Fibroblast of lung (primary cell): ENCODE results near the gene GDF15. TPM values are rescaled to one million over a fixed set of nuclear protein-coding genes. Genes with fewer than 3 reads are reported as not detected.
"Not testable (repeated sequence)": the region's sequence is repeated elsewhere in the genome, so short reads cannot be mapped to it uniquely, and the experiment has no call there.

Experiments
- DNase-seq, 2 donors: peaks; one replicate each; pipeline versions ENCODE4 v3.0.0 to v3.0.0-alpha.2; 2010; ENCODE audit warnings: low read depth in 2 of 2
- H2AFZ ChIP-seq: 2 replicates; pipeline ENCODE4 v1.5.1; 2012; ENCODE audit warnings: low read length, control low read depth, inconsistent platforms
- H3K27ac ChIP-seq: 2 replicates; pipeline ENCODE4 v1.5.1; 2011; ENCODE audit warnings: low read length, control low read depth; ENCODE audit not compliant: insufficient read depth
- H3K27me3 ChIP-seq: 2 replicates; pipeline ENCODE4 v1.5.1; 2011; ENCODE audit warnings: mild to moderate bottlenecking, low read length; ENCODE audit not compliant: control insufficient read depth, insufficient read depth
- H3K36me3 ChIP-seq: 2 replicates; pipeline ENCODE4 v1.5.1; 2011; ENCODE audit warnings: low read length; ENCODE audit not compliant: control insufficient read depth, insufficient read depth
- H3K4me1 ChIP-seq: 2 replicates; pipeline ENCODE4 v1.5.1; 2011; ENCODE audit warnings: low read length; ENCODE audit not compliant: control insufficient read depth, insufficient read depth; ENCODE audit errors: extremely low read depth
- H3K4me2 ChIP-seq: 2 replicates; pipeline ENCODE4 v1.5.1; 2011; ENCODE audit warnings: low read length, control low read depth; ENCODE audit not compliant: insufficient read depth; ENCODE audit errors: extremely low read depth
- H3K4me3 ChIP-seq, 4 experiments: fragments of 200-600 bp in 1 of 4; sonication (generic) in 1 of 4; replicated peaks in 1 of 4; 2 replicates each; pipeline ENCODE4 v1.5.1; 2011 to 2016; ENCODE audit warnings: low read length in 4 of 4, low read depth in 3 of 4, mild to moderate bottlenecking in 3 of 4, control low read depth in 2 of 4, inconsistent platforms in 1 of 4, mixed read lengths in 1 of 4; ENCODE audit not compliant: insufficient read depth in 1 of 4; ENCODE audit errors: control extremely low read depth in 1 of 4
- H3K79me2 ChIP-seq: 2 replicates; pipeline ENCODE4 v1.5.1; 2012; ENCODE audit warnings: mild to moderate bottlenecking, low read length, inconsistent platforms; ENCODE audit not compliant: control insufficient read depth, insufficient read depth
- H3K9ac ChIP-seq: 2 replicates; pipeline ENCODE4 v1.5.1; 2011; ENCODE audit warnings: mild to moderate bottlenecking, low read length, control low read depth; ENCODE audit not compliant: insufficient read depth
- H3K9me3 ChIP-seq: 2 replicates; pipeline ENCODE4 v1.5.1; 2012; ENCODE audit warnings: low read depth, low read length; ENCODE audit not compliant: control insufficient read depth, insufficient read depth
- H4K20me1 ChIP-seq: 2 replicates; pipeline ENCODE4 v1.5.1; 2011; ENCODE audit warnings: low read length; ENCODE audit not compliant: control insufficient read depth, insufficient read depth; ENCODE audit errors: extremely low read depth
- CTCF ChIP-seq, 2 donors: IDR thresholded peaks in 1 of 2; conservative IDR thresholded peaks in 1 of 2; 1 replicate in 1 of 2; 2 replicates in 1 of 2; pipeline ENCODE4 v1.5.1; 2011 to 2012; ENCODE audit warnings: low read length in 2 of 2, control low read depth in 1 of 2, inconsistent platforms in 1 of 2, low read depth in 1 of 2, mild to moderate bottlenecking in 1 of 2
- EZH2 ChIP-seq: IDR thresholded peaks from 2 replicates; pipeline ENCODE4 v1.5.1; 2012; ENCODE audit warnings: low read length, control low read depth, mild to moderate bottlenecking; ENCODE audit errors: missing control alignments
- polyA plus RNA-seq, 2 donors: library from polyadenylated mRNA; depleted of rRNA in 1 of 2; stranded (reverse) in 1 of 2; unstranded in 1 of 2; fragments of >200 nt; gene quantifications; 2 replicates each; pipeline ENCODE4 v1.2.1, GENCODE V29; 2011 to 2012; ENCODE audit warnings: missing spikeins in 1 of 2
- total RNA-seq: library from RNA; depleted of rRNA; stranded (reverse); fragments of >200 nt; gene quantifications from 2 replicates; pipeline ENCODE4 v1.2.1, GENCODE V29; 2014

The GDF15 gene
- total and polyA plus RNA-seq, 2 donors (not counting 1 experiment from before 2014, with no cell fraction given), result 8.6 to 140 TPM

GRCh38 chr19:18380843-18381242 lies 5.1 kb upstream of the GDF15 start:
- H3K9ac ChIP-seq, result no peak overlapping the region
- H3K9me3 ChIP-seq, result no peaks in the 10 kb centered on the region
- H3K4me3 ChIP-seq, result no peak overlapping the region
- H3K4me1 ChIP-seq, result peaks cover 9% of the 10 kb centered on the region
- peak overlapping the region; percentile 59 for H3K27ac ChIP-seq
- H2AFZ ChIP-seq, result no peak overlapping the region
- H4K20me1 ChIP-seq, result no peaks in the 10 kb centered on the region
- H3K4me2 ChIP-seq, result no peak overlapping the region
- no peaks in the 10 kb centered on the region for H3K27me3 ChIP-seq
- TF ChIP-seq CTCF (conservative IDR thresholded peaks at IDR 0.05 in 1 of 2, IDR thresholded peaks at IDR 0.05 in 1 of 2; ENCODE audit: low read depth in 1 of 2, low read length in 2 of 2) (no peak), EZH2 (no peak)
- DNase-seq, result no peak
- H3K79me2 ChIP-seq, result no peaks in the 10 kb centered on the region
- H3K36me3 ChIP-seq, result no peaks in the 10 kb centered on the region

- H3K4me3 ChIP-seq, H3K9ac ChIP-seq, H3K9me3 ChIP-seq: not testable (repeated sequence)
Observed at GRCh38 chr19:18383622-18384021, 2.3 kb upstream of the GDF15 start.

GRCh38 chr19:18384775-18385174 lies 1.2 kb upstream of the GDF15 start:
- Histone ChIP-seq H3K4me3 (no peak overlapping the region), H3K9ac (no peak overlapping the region), H4K20me1 (no peaks in the 10 kb centered on the region), H3K79me2 (peaks cover 4% of the 10 kb centered on the region), H3K36me3 (peaks cover 2% of the 10 kb centered on the region), H3K27ac (no peak overlapping the region), H3K27me3 (no peaks in the 10 kb centered on the region), H3K4me1 (peaks cover 8% of the 10 kb centered on the region), H3K9me3 (no peaks in the 10 kb centered on the region), H3K4me2 (no peak overlapping the region), H2AFZ (no peak overlapping the region)
- DNase-seq, result no peak
- TF ChIP-seq CTCF (conservative IDR thresholded peaks at IDR 0.05 in 1 of 2, IDR thresholded peaks at IDR 0.05 in 1 of 2; ENCODE audit: low read depth in 1 of 2, low read length in 2 of 2), result no peak
- TF ChIP-seq EZH2, result no peak

More at GRCh38 chr19:18383622-18384021, 2.3 kb upstream of the GDF15 start:
- H4K20me1 ChIP-seq, H2AFZ ChIP-seq, H3K36me3 ChIP-seq, DNase-seq, H3K27ac ChIP-seq, H3K4me2 ChIP-seq, H3K79me2 ChIP-seq, H3K27me3 ChIP-seq: not testable (repeated sequence)
- H3K4me1 ChIP-seq, result peaks cover 10% of the 10 kb centered on the region
